BE2C (cell line): Measurements from ENCODE around the gene CDC42SE2.

Experiments
- DNase-seq: peaks from one replicate; pipeline ENCODE4 v3.0.0-alpha.2; 2020
- H3K27me3 ChIP-seq: fragments of 250-450 bp; sonication (Bioruptor Pico); 2 replicates; pipeline ENCODE4 v1.5.1; 2020; ENCODE audit warnings: mild to moderate bottlenecking
- H3K36me3 ChIP-seq: fragments of 250-450 bp; sonication (Bioruptor Pico); 2 replicates; pipeline ENCODE4 v1.5.1; 2020; ENCODE audit warnings: mild to moderate bottlenecking
- H3K4me1 ChIP-seq: fragments of 250-450 bp; sonication (Bioruptor Pico); 2 replicates; pipeline ENCODE4 v1.5.1; 2020
- H3K4me3 ChIP-seq: 2 replicates; pipeline ENCODE4 v1.5.1; 2011; ENCODE audit warnings: low read depth, low read length
- H3K9me3 ChIP-seq: fragments of 250-450 bp; sonication (Bioruptor Pico); 2 replicates; pipeline ENCODE4 v1.5.1; 2020
- CTCF ChIP-seq: IDR thresholded peaks from 2 replicates; pipeline ENCODE4 v1.5.1; 2012; ENCODE audit warnings: mild to moderate bottlenecking, low read depth, low read length

The CDC42SE2 gene

GRCh38 chr5:131381021-131381420 lies 117.2 kb downstream of the CDC42SE2 start:
- H3K4me1 ChIP-seq = peaks cover 12% of the 10 kb centered on the region
- TF ChIP-seq CTCF = no peak
- H3K9me3 ChIP-seq = no peaks in the 10 kb centered on the region
- no peaks in the 10 kb centered on the region for H3K36me3 ChIP-seq
- DNase-seq = no peak
- no peaks in the 10 kb centered on the region for H3K27me3 ChIP-seq
- H3K4me3 ChIP-seq = no peak overlapping the region

GRCh38 chr5:131381777-131382176 lies 117.9 kb downstream of the CDC42SE2 start:
- TF ChIP-seq CTCF = no peak
- H3K4me3 ChIP-seq = no peak overlapping the region
- DNase-seq = no peak
- peaks cover 12% of the 10 kb centered on the region for H3K4me1 ChIP-seq
- H3K27me3 ChIP-seq = no peaks in the 10 kb centered on the region
- no peaks in the 10 kb centered on the region for H3K36me3 ChIP-seq
- no peaks in the 10 kb centered on the region for H3K9me3 ChIP-seq

GRCh38 chr5:131382407-131383395 lies 118.8 kb downstream of the CDC42SE2 start:
- H3K4me3 ChIP-seq = no peak overlapping the region
- peak; percentile 90 for TF ChIP-seq CTCF
- peak; percentile 69 for DNase-seq
- H3K36me3 ChIP-seq = no peaks in the 10 kb centered on the region
- H3K27me3 ChIP-seq = no peaks in the 10 kb centered on the region
- H3K4me1 ChIP-seq = peaks cover 12% of the 10 kb centered on the region
- H3K9me3 ChIP-seq = no peaks in the 10 kb centered on the region

GRCh38 chr5:131384173-131384572 lies 120.3 kb downstream of the CDC42SE2 start:
- no peak for DNase-seq
- Histone ChIP-seq H3K27me3 (no peaks in the 10 kb centered on the region), H3K36me3 (no peaks in the 10 kb centered on the region), H3K9me3 (no peaks in the 10 kb centered on the region), H3K4me1 (peaks cover 12% of the 10 kb centered on the region), H3K4me3 (no peak overlapping the region)
- TF ChIP-seq CTCF = no peak

GRCh38 chr5:131384616-131385214 lies 120.9 kb downstream of the CDC42SE2 start:
- Histone ChIP-seq H3K4me1 (peaks cover 12% of the 10 kb centered on the region), H3K36me3 (peaks cover 3% of the 10 kb centered on the region), H3K27me3 (no peaks in the 10 kb centered on the region), H3K9me3 (no peaks in the 10 kb centered on the region), H3K4me3 (no peak overlapping the region)
- TF ChIP-seq CTCF = no peak
- DNase-seq = no peak

GRCh38 chr5:131386124-131386523 lies 122.3 kb downstream of the CDC42SE2 start:
- DNase-seq = no peak
- Histone ChIP-seq H3K4me3 (no peak overlapping the region), H3K27me3 (no peaks in the 10 kb centered on the region), H3K36me3 (peaks cover 6% of the 10 kb centered on the region), H3K4me1 (peaks cover 12% of the 10 kb centered on the region), H3K9me3 (no peaks in the 10 kb centered on the region)
- TF ChIP-seq CTCF = no peak
